PC-9 (cell line): ENCODE data around the gene MICAL2. TPM values are rescaled to one million over a fixed set of nuclear protein-coding genes. Genes with fewer than 3 reads are reported as not detected.

Experiments used
- BruUV-seq: library from RNA; stranded (reverse); fragments of 400-500 nt; replicated peaks from 2 replicates; lab custom pipeline; 2021; lab: Mats Ljungman, UMichigan
- CTCF ChIA-PET: fragments of 300-600 bp; sonication (Branson Sonifier 250); formaldehyde crosslinking; loops from one replicate; lab custom pipeline; 2022; ENCODE audit warnings: antibody characterized with exemption; lab: Charles Lee
- POLR2A ChIA-PET: fragments of 300-600 bp; sonication (Branson Sonifier 250); formaldehyde crosslinking; loops from one replicate; lab custom pipeline; 2022; ENCODE audit warnings: antibody characterized with exemption; ENCODE audit not compliant: unreplicated experiment; lab: Charles Lee
- DNase-seq, 2 experiments: peaks; one replicate each; pipeline versions ENCODE4 v3.0.0 to v3.0.0-alpha.2; 2015 to 2022; ENCODE audit warnings: mixed read lengths in 1 of 2
- H2AFZ ChIP-seq: fragments of 200-600 bp; sonication (generic); 2 replicates; pipeline ENCODE4 v1.8.1; 2017; ENCODE audit warnings: antibody characterized with exemption
- H3F3A ChIP-seq: fragments of 200-600 bp; sonication (generic); 2 replicates; pipeline ENCODE4 v1.8.1; 2017; ENCODE audit warnings: antibody characterized with exemption, mild to moderate bottlenecking, low read depth; ENCODE audit not compliant: insufficient read depth
- H3K27ac ChIP-seq: fragments of 200-600 bp; sonication (generic); 2 replicates; pipeline ENCODE4 v1.6.1; 2016; ENCODE audit warnings: mixed run types
- H3K27me3 ChIP-seq: fragments of 200-600 bp; sonication (generic); 2 replicates; pipeline ENCODE4 v1.6.1; 2016; ENCODE audit warnings: low read depth, mixed run types; ENCODE audit not compliant: insufficient read depth
- H3K36me3 ChIP-seq: fragments of 200-600 bp; sonication (generic); 2 replicates; pipeline ENCODE4 v1.6.1; 2016; ENCODE audit warnings: low read depth, mixed run types
- H3K4me1 ChIP-seq: fragments of 200-600 bp; sonication (generic); replicated peaks from 2 replicates; pipeline ENCODE4 v1.6.1; 2016; ENCODE audit warnings: mixed run types; ENCODE audit not compliant: insufficient read depth
- H3K4me2 ChIP-seq: fragments of 200-600 bp; sonication (generic); 2 replicates; pipeline ENCODE4 v1.6.1; 2017; ENCODE audit warnings: mixed run types
- H3K4me3 ChIP-seq: fragments of 200-600 bp; sonication (generic); 2 replicates; pipeline ENCODE4 v1.6.1; 2016; ENCODE audit warnings: mixed run types
- H3K79me2 ChIP-seq: fragments of 200-600 bp; sonication (generic); 2 replicates; pipeline ENCODE4 v1.6.1; 2017; ENCODE audit warnings: low read depth, mixed run types
- H3K9me2 ChIP-seq: fragments of 200-600 bp; sonication (generic); 2 replicates; pipeline ENCODE4 v1.8.1; 2017; ENCODE audit warnings: mild to moderate bottlenecking; ENCODE audit not compliant: insufficient read depth
- H3K9me3 ChIP-seq: fragments of 200-600 bp; sonication (generic); 2 replicates; pipeline ENCODE4 v1.8.1; 2016; ENCODE audit warnings: low read depth; ENCODE audit not compliant: insufficient read depth
- H4K20me1 ChIP-seq: fragments of 200-600 bp; sonication (generic); 2 replicates; pipeline ENCODE4 v1.8.1; 2017; ENCODE audit not compliant: insufficient read depth
- EZH2 ChIP-seq: fragments of 200-600 bp; sonication (generic); IDR thresholded peaks from 2 replicates; pipeline ENCODE4 v1.8.0; 2017; ENCODE audit warnings: antibody characterized with exemption, low read depth
- intact Hi-C: fragments of 100-400 bp; cut with micrococcal nuclease; formaldehyde crosslinking; loops from one replicate; pipeline ENCODE4 v1.10.0; 2022; ENCODE audit not compliant: unreplicated experiment
- total RNA-seq: library from RNA; stranded (reverse); gene quantifications from 2 replicates; pipeline ENCODE4 v1.2.3, GENCODE V29; 2021
- TF ChIP-seq, protein P1 (sequence below): fragments of 200-600 bp; sonication (generic); conservative IDR thresholded peaks from 2 replicates; pipeline ENCODE4 v1.6.1; 2017; ENCODE audit warnings: mixed run types, antibody characterized with exemption, mild to moderate bottlenecking, moderate library complexity

MICAL2 gene
- total RNA-seq, 1 experiment from 2014 or later = 32.4 TPM

DNA sequence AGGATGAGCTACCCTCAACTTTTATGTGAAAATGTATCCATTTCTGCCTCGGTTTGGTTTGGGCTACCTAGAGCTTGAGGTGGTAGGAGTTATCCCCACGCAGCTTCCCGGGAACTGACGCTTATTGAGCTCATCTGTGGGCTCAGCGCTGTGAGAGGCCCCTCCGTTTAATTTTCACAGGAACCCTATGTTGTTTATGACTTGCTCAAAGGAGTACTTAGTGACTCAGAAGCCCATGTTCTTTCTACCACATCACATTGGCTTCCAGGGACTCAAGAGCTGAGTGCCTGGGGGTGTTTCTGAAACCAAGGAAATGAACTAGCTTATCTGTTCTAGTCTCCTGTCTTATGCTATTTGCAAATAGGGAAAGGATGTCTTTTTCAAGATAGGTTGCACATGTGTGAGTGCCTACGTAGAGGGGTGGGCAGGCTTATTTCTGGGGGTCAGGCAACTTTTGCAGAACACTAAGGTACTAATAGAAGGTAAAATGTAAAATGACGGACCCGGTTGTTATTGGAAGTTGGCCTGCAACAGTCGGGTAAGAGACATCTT lies 40.5 kb downstream of the MICAL2 start:
- H3K27me3 ChIP-seq = no peaks in the 10 kb centered on the region
- TF ChIP-seq EZH2 = no peak
- TF ChIP-seq, protein P1, sequence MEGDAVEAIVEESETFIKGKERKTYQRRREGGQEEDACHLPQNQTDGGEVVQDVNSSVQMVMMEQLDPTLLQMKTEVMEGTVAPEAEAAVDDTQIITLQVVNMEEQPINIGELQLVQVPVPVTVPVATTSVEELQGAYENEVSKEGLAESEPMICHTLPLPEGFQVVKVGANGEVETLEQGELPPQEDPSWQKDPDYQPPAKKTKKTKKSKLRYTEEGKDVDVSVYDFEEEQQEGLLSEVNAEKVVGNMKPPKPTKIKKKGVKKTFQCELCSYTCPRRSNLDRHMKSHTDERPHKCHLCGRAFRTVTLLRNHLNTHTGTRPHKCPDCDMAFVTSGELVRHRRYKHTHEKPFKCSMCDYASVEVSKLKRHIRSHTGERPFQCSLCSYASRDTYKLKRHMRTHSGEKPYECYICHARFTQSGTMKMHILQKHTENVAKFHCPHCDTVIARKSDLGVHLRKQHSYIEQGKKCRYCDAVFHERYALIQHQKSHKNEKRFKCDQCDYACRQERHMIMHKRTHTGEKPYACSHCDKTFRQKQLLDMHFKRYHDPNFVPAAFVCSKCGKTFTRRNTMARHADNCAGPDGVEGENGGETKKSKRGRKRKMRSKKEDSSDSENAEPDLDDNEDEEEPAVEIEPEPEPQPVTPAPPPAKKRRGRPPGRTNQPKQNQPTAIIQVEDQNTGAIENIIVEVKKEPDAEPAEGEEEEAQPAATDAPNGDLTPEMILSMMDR = no peak
- intact Hi-C loops = no loop called here
- no peak for DNase-seq
- H2AFZ ChIP-seq = no peak overlapping the region
- BruUV-seq = no TSS peak
- H3F3A ChIP-seq = no peaks in the 10 kb centered on the region
- H3K4me3 ChIP-seq = no peak overlapping the region
- no peak overlapping the region for H3K27ac ChIP-seq
- no peaks in the 10 kb centered on the region for H3K9me3 ChIP-seq
- H3K4me2 ChIP-seq = no peak overlapping the region
- H3K9me2 ChIP-seq = no peaks in the 10 kb centered on the region
- CTCF ChIA-PET = no interaction called here
- no peaks in the 10 kb centered on the region for H3K4me1 ChIP-seq
- POLR2A ChIA-PET = interaction anchor here (0.5 kb wide), 1 partner anchor 1312 kb away, joined by 3 read pairs; the partner anchor contains the start of gene BTBD10
- 0 out of 2 replicates have a peak, but pooled peaks cover 3% of the 10 kb centered on the region for H3K36me3 ChIP-seq
- H3K79me2 ChIP-seq = no peaks in the 10 kb centered on the region
- H4K20me1 ChIP-seq = no peaks in the 10 kb centered on the region

DNA sequence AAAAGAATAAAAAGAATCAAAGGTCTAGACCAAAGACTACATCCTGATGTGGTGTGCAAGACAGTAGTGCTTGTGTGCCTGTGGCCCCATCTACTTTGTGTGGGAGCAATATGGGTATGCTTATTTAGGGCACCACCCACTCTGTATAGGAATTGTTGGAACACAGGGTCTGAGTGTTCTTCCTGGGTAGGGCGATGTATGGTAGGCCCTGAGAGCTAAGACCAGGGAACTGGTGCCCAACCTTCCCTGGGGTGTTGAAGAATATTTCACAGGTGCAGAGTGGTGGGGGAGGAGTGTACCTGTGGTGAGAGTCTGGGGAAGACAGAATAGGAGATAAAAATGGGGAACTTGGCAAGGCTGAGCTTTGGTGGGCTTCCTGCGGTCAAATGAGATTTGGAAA lies 41.9 kb downstream of the MICAL2 start:
- Histone ChIP-seq H2AFZ (no peak overlapping the region), H3F3A (no peaks in the 10 kb centered on the region), H3K9me2 (no peaks in the 10 kb centered on the region), H3K27ac (no peak overlapping the region), H3K9me3 (no peaks in the 10 kb centered on the region), H3K27me3 (no peaks in the 10 kb centered on the region), H3K36me3 (0 out of 2 replicates have a peak, but pooled peaks cover 3% of the 10 kb centered on the region), H3K4me1 (peaks cover 8% of the 10 kb centered on the region; the same call in 1 of the 2 replicates), H3K79me2 (no peaks in the 10 kb centered on the region), H4K20me1 (no peaks in the 10 kb centered on the region), H3K4me3 (no peak overlapping the region), H3K4me2 (no peak overlapping the region)
- no peak for DNase-seq
- POLR2A ChIA-PET = no interaction called here
- no peak for TF ChIP-seq EZH2
- TF ChIP-seq, protein P1 = no peak
- no TSS peak for BruUV-seq
- intact Hi-C loops = no loop called here
- CTCF ChIA-PET = interaction anchor here (0.6 kb wide), 1 partner anchor 308 kb away, joined by 3 read pairs; no protein-coding TSS in a partner anchor

DNA sequence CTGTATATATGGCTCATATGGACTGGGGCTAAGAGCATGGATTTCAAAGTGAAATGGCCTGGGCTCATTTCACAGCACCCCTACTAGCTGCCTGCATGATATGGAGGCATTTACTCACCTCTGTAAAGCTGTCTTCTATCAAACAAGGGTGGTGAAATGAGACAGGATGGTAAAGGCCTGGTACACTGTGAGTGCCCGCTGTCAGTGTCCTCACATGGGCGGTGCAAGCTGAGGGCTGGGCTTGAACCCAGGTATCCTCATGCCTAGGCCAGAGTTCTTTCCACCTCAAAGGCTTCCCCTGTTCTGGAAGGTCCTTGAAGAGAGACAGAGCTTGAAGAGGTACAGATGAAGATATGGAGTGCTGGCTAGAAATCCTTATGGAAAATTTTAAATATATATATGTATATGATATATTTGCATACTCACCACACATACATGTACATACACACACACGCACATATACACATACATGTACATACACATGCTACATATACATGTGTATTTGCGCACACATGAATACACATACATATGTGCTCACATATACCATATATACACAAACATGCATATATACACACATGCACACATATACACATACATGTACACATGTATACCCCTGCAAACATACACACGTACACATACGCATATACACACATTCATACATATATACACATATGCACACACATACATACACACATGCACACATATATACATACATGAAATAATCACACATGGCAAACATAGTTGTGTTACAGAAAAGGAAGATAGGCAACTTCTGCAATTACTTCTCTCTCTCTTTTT lies 44.7 kb downstream of the MICAL2 start:
- no TSS peak for BruUV-seq
- CTCF ChIA-PET = no interaction called here
- intact Hi-C loops = no loop called here

More for the DNA sequence above, 44.7 kb downstream of the MICAL2 start:
- no peaks in the 10 kb centered on the region for H3K27me3 ChIP-seq
- TF ChIP-seq EZH2 = no peak
- TF ChIP-seq, protein P1 = no peak
- H3K36me3 ChIP-seq = 0 out of 2 replicates have a peak, but pooled peaks cover 3% of the 10 kb centered on the region
- no peaks in the 10 kb centered on the region for H4K20me1 ChIP-seq
- no peaks in the 10 kb centered on the region for H3K79me2 ChIP-seq
- no peak overlapping the region for H3K27ac ChIP-seq
- H3F3A ChIP-seq = no peaks in the 10 kb centered on the region
- H3K4me3 ChIP-seq = no peak overlapping the region
- peaks cover 10% of the 10 kb centered on the region; the same call in 1 of the 2 replicates for H3K4me1 ChIP-seq
- no peaks in the 10 kb centered on the region for H3K9me2 ChIP-seq
- no peak overlapping the region for H2AFZ ChIP-seq
- POLR2A ChIA-PET = no interaction called here
- H3K4me2 ChIP-seq = no peak overlapping the region
- DNase-seq = no peak
- no peaks in the 10 kb centered on the region for H3K9me3 ChIP-seq
